ENCODE measurements around the gene MT1B.
A peak's percentile ranks its signal among the peaks of the same experiment; 100 is the strongest.

Gene MT1B

GRCh38 chr16:56684256-56684925, 32.7 kb downstream of the MT1B start:
- Histone ChIP-seq H3K27me3 (ENCODE audit: insufficient read depth, poor library complexity, severe bottlenecking) (no peaks in the 10 kb centered on the region), H3K27ac (ENCODE audit: poor library complexity, severe bottlenecking) (peak overlapping the region; percentile 75), H3K36me3 (ENCODE audit: low read depth) (peaks cover 36% of the 10 kb centered on the region), H3K4me1 (ENCODE audit: insufficient read depth, poor library complexity, severe bottlenecking) (peaks cover 17% of the 10 kb centered on the region), H3K9me3 (ENCODE audit: severe bottlenecking) (no peaks in the 10 kb centered on the region), H3K4me3 (ENCODE audit: severe bottlenecking) (no peak overlapping the region)
- no peak for TF ChIP-seq CTCF (IDR thresholded peaks at IDR 0.05; ENCODE audit: poor library complexity, severe bottlenecking)
- DNase-seq (ENCODE audit: low spot score) (no peak), ATAC-seq (ENCODE audit: low read depth) (0 out of 3 replicates have a peak, but pooled peaks have one; percentile 2)

GRCh38 chr16:56684926-56685590, 33.4 kb downstream of the MT1B start:
- no peaks in the 10 kb centered on the region for H3K9me3 ChIP-seq (ENCODE audit: severe bottlenecking)
- DNase-seq (ENCODE audit: low spot score) = no peak
- peak overlapping the region; percentile 75 for H3K27ac ChIP-seq (ENCODE audit: poor library complexity, severe bottlenecking)
- peak; percentile 3; the same call in 1 of the 3 replicates for ATAC-seq (ENCODE audit: low read depth)
- H3K36me3 ChIP-seq (ENCODE audit: low read depth) = peaks cover 36% of the 10 kb centered on the region
- no peak for TF ChIP-seq CTCF (IDR thresholded peaks at IDR 0.05; ENCODE audit: poor library complexity, severe bottlenecking)
- H3K4me1 ChIP-seq (ENCODE audit: insufficient read depth, poor library complexity, severe bottlenecking) = peaks cover 21% of the 10 kb centered on the region
- no peak overlapping the region for H3K4me3 ChIP-seq (ENCODE audit: severe bottlenecking)
- no peaks in the 10 kb centered on the region for H3K27me3 ChIP-seq (ENCODE audit: insufficient read depth, poor library complexity, severe bottlenecking)

DNA sequence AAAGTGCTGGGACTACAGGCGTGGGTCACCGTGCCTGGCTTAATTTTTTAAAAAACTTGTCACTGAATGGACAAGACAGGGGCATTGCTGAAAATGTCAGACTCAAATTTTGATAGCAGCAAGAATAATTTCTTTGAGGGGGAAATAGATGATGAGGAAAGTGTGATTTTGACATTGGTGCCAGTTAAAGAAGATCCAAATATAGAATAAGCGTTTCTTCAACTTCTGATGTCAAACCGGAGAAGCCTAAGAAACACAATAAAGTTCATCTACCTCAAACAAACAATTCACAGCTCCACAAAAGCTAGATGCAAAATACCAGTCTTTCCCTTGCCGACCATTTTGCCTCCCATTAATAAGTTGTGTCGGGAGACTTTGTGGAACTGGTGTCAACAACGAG, 35.1 kb downstream of the MT1B start:
- Histone ChIP-seq H3K27me3 (ENCODE audit: insufficient read depth, poor library complexity, severe bottlenecking) (no peaks in the 10 kb centered on the region), H3K4me1 (ENCODE audit: insufficient read depth, poor library complexity, severe bottlenecking) (peaks cover 28% of the 10 kb centered on the region)
- ATAC-seq (ENCODE audit: low read depth) = no peak

DNA sequence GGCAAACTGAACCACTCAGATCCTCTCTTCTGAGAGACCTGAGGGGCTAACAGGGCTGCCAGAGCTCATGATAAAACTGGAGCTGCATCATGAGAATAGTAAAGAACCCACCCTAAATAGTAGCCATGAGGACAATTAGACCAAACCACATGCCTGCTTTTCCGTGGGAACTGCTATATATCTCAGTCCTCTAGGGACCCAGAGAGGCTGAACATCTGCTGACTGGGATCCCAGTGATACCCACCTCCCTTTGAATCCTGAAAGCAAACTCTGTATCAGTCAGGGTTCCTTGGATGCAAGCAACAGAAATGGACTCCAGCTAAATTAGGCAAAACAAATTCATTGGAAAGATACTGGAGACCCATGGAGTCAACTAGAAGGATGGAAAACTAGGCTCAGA, 37.1 kb downstream of the MT1B start:
- TF ChIP-seq CTCF (IDR thresholded peaks at IDR 0.05; ENCODE audit: poor library complexity, severe bottlenecking) = no peak
- DNase-seq (ENCODE audit: low spot score) (no peak), ATAC-seq (ENCODE audit: low read depth) (no peak)
- H3K27ac ChIP-seq (ENCODE audit: poor library complexity, severe bottlenecking) = peak overlapping the region; percentile 74
- no peaks in the 10 kb centered on the region for H3K9me3 ChIP-seq (ENCODE audit: severe bottlenecking)
- no peak overlapping the region for H3K4me3 ChIP-seq (ENCODE audit: severe bottlenecking)
- no peaks in the 10 kb centered on the region for H3K27me3 ChIP-seq (ENCODE audit: insufficient read depth, poor library complexity, severe bottlenecking)
- peaks cover 24% of the 10 kb centered on the region for H3K36me3 ChIP-seq (ENCODE audit: low read depth)
- H3K4me1 ChIP-seq (ENCODE audit: insufficient read depth, poor library complexity, severe bottlenecking) = peaks cover 37% of the 10 kb centered on the region

More for the DNA sequence above, 35.1 kb downstream of the MT1B start:
- Histone ChIP-seq H3K36me3 (ENCODE audit: low read depth) (peaks cover 36% of the 10 kb centered on the region), H3K27ac (ENCODE audit: poor library complexity, severe bottlenecking) (no peak overlapping the region), H3K9me3 (ENCODE audit: severe bottlenecking) (no peaks in the 10 kb centered on the region), H3K4me3 (ENCODE audit: severe bottlenecking) (no peak overlapping the region)
- DNase-seq (ENCODE audit: low spot score) = no peak
- no peak for TF ChIP-seq CTCF (IDR thresholded peaks at IDR 0.05; ENCODE audit: poor library complexity, severe bottlenecking)

- Histone ChIP-seq H3K27me3 (ENCODE audit: insufficient read depth, poor library complexity, severe bottlenecking) (no peaks in the 10 kb centered on the region), H3K9me3 (ENCODE audit: severe bottlenecking) (no peaks in the 10 kb centered on the region), H3K4me3 (ENCODE audit: severe bottlenecking) (no peak overlapping the region), H3K4me1 (ENCODE audit: insufficient read depth, poor library complexity, severe bottlenecking) (peaks cover 35% of the 10 kb centered on the region), H3K27ac (ENCODE audit: poor library complexity, severe bottlenecking) (peak overlapping the region; percentile 74), H3K36me3 (ENCODE audit: low read depth) (peaks cover 20% of the 10 kb centered on the region)
- no peak for DNase-seq (ENCODE audit: low spot score)
- no peak for TF ChIP-seq CTCF (IDR thresholded peaks at IDR 0.05; ENCODE audit: poor library complexity, severe bottlenecking)
- ATAC-seq (ENCODE audit: low read depth) = peak; percentile 15; the same call in 2 of the 3 replicates
Observed at GRCh38 chr16:56689171-56689570, 37.5 kb downstream of the MT1B start.
